Measurements from ENCODE around the gene PELI1. TPM values are rescaled to one million over a fixed set of nuclear protein-coding genes. Genes with fewer than 3 reads are reported as not detected.

PELI1 gene
- total RNA-seq, 1 donor from 2014 or later: 15.8 TPM

GRCh38 chr2:64173156-64174135 is 29.2 kb upstream of the PELI1 start:
- no peak for TF ChIP-seq CTCF (IDR thresholded peaks at IDR 0.05; ENCODE audit: insufficient read depth, low read length, poor library complexity, severe bottlenecking)
- no peaks in the 10 kb centered on the region for H3K36me3 ChIP-seq (ENCODE audit: control insufficient read depth, insufficient read depth, low read length)
- no peaks in the 10 kb centered on the region for H3K27me3 ChIP-seq (ENCODE audit: control insufficient read depth, insufficient read depth, low read length)
- no peak overlapping the region for H3K4me3 ChIP-seq (ENCODE audit: low read depth, low read length)
- DNase-seq (ENCODE audit: low read depth): no peak

- DNase-seq (ENCODE audit: low read depth): no peak
- TF ChIP-seq CTCF (IDR thresholded peaks at IDR 0.05; ENCODE audit: insufficient read depth, low read length, poor library complexity, severe bottlenecking): no peak
- no peaks in the 10 kb centered on the region for H3K36me3 ChIP-seq (ENCODE audit: control insufficient read depth, insufficient read depth, low read length)
- H3K4me3 ChIP-seq (ENCODE audit: low read depth, low read length): no peak overlapping the region
- no peaks in the 10 kb centered on the region for H3K27me3 ChIP-seq (ENCODE audit: control insufficient read depth, insufficient read depth, low read length)
These were observed 24.5 kb upstream of the PELI1 start for GRCh38 chr2:64168756-64169155.

GRCh38 chr2:64168201-64168600 is 24.0 kb upstream of the PELI1 start:
- no peak for DNase-seq (ENCODE audit: low read depth)
- no peak overlapping the region for H3K4me3 ChIP-seq (ENCODE audit: low read depth, low read length)
- no peaks in the 10 kb centered on the region for H3K36me3 ChIP-seq (ENCODE audit: control insufficient read depth, insufficient read depth, low read length)
- no peak for TF ChIP-seq CTCF (IDR thresholded peaks at IDR 0.05; ENCODE audit: insufficient read depth, low read length, poor library complexity, severe bottlenecking)
- no peaks in the 10 kb centered on the region for H3K27me3 ChIP-seq (ENCODE audit: control insufficient read depth, insufficient read depth, low read length)

GRCh38 chr2:64166637-64167420 is 22.6 kb upstream of the PELI1 start:
- no peaks in the 10 kb centered on the region for H3K27me3 ChIP-seq (ENCODE audit: control insufficient read depth, insufficient read depth, low read length)
- H3K36me3 ChIP-seq (ENCODE audit: control insufficient read depth, insufficient read depth, low read length): no peaks in the 10 kb centered on the region
- DNase-seq (ENCODE audit: low read depth): no peak
- TF ChIP-seq CTCF (IDR thresholded peaks at IDR 0.05; ENCODE audit: insufficient read depth, low read length, poor library complexity, severe bottlenecking): no peak
- H3K4me3 ChIP-seq (ENCODE audit: low read depth, low read length): no peak overlapping the region

- no peak overlapping the region for H3K4me3 ChIP-seq (ENCODE audit: low read depth, low read length)
- H3K36me3 ChIP-seq (ENCODE audit: control insufficient read depth, insufficient read depth, low read length): no peaks in the 10 kb centered on the region
- DNase-seq (ENCODE audit: low read depth): no peak
- TF ChIP-seq CTCF (IDR thresholded peaks at IDR 0.05; ENCODE audit: insufficient read depth, low read length, poor library complexity, severe bottlenecking): no peak
- H3K27me3 ChIP-seq (ENCODE audit: control insufficient read depth, insufficient read depth, low read length): no peaks in the 10 kb centered on the region
These were observed 22.0 kb upstream of the PELI1 start for GRCh38 chr2:64166212-64166611.
